H1 (cell line): ENCODE data around the gene RBM17. TPM values are rescaled to one million over a fixed set of nuclear protein-coding genes. Genes with fewer than 3 reads are reported as not detected.

Experiments
- CTCF ChIA-PET: fragments of 300-600 bp; sonication (Branson Sonifier 250); formaldehyde crosslinking; loops from one replicate; lab custom pipeline; 2021; ENCODE audit not compliant: partially characterized antibody; lab: Charles Lee
- POLR2A ChIA-PET: fragments of 300-600 bp; sonication (Branson Sonifier 250); formaldehyde crosslinking; loops from one replicate; lab custom pipeline; 2021; ENCODE audit warnings: inconsistent platforms; ENCODE audit not compliant: partially characterized antibody; lab: Charles Lee
- DNase-seq, 2 experiments: peaks; one replicate each; pipeline versions ENCODE4 v3.0.0 to v3.0.0-alpha.2; 2010 to 2022; ENCODE audit warnings: low spot score in 2 of 2, low read depth in 1 of 2, mixed read lengths in 1 of 2
- FAIRE-seq: peaks from 2 replicates; lab custom pipeline; 2011; peaks lifted over from hg19 to GRCh38; lab: Jason Lieb, UNC
- H2AFZ ChIP-seq: 2 replicates; pipeline ENCODE4 v1.8.1; 2012; ENCODE audit warnings: low read length, inconsistent platforms
- H2AK5ac ChIP-seq: 2 replicates; pipeline ENCODE4 v1.6.1; 2013; ENCODE audit warnings: low read depth, low read length
- H2BK120ac ChIP-seq: replicated peaks from 2 replicates; pipeline ENCODE3; 2013; ENCODE audit warnings: low read depth, low read length, inconsistent platforms
- H2BK12ac ChIP-seq: 2 replicates; pipeline ENCODE4 v1.6.1; 2013; ENCODE audit warnings: low read depth, low read length
- H2BK15ac ChIP-seq: 2 replicates; pipeline ENCODE4 v1.6.1; 2013; ENCODE audit warnings: low read length
- H2BK20ac ChIP-seq: 2 replicates; pipeline ENCODE4 v1.6.1; 2013; ENCODE audit warnings: low read length
- H2BK5ac ChIP-seq: 2 replicates; pipeline ENCODE4 v1.6.1; 2013; ENCODE audit warnings: low read depth, low read length
- H3K14ac ChIP-seq: 2 replicates; pipeline ENCODE4 v1.6.1; 2013; ENCODE audit warnings: inconsistent platforms; ENCODE audit not compliant: insufficient read length
- H3K18ac ChIP-seq: 2 replicates; pipeline ENCODE4 v1.6.1; 2013; ENCODE audit warnings: low read length; ENCODE audit errors: extremely low read depth
- H3K23ac ChIP-seq: 2 replicates; pipeline ENCODE4 v1.6.1; 2013; ENCODE audit warnings: inconsistent platforms; ENCODE audit not compliant: insufficient read length
- H3K23me2 ChIP-seq: 2 replicates; pipeline ENCODE4 v1.6.1; 2013; ENCODE audit warnings: low read depth, low read length
- H3K27ac ChIP-seq: 2 replicates; pipeline ENCODE4 v1.6.1; 2011; ENCODE audit warnings: low read depth, low read length, inconsistent platforms
- H3K27me3 ChIP-seq, 4 experiments: replicated peaks in 1 of 4; 1 replicate in 1 of 4; 2 replicates in 3 of 4; pipeline versions ENCODE4 v1.6.1 to v1.8.1; 2011 to 2013; ENCODE audit warnings: low read length in 3 of 4, mild to moderate bottlenecking in 3 of 4, inconsistent platforms in 2 of 4, mixed read lengths in 2 of 4, moderate library complexity in 1 of 4; ENCODE audit not compliant: control insufficient read depth in 3 of 4, insufficient read depth in 3 of 4; ENCODE audit errors: extremely low read depth in 1 of 4
- H3K36me3 ChIP-seq, 4 experiments: 2 replicates each; pipeline versions ENCODE4 v1.6.1 to v1.8.1; 2011 to 2013; ENCODE audit warnings: mild to moderate bottlenecking in 4 of 4, low read length in 3 of 4, moderate library complexity in 2 of 4, control low read depth in 1 of 4, inconsistent platforms in 1 of 4; ENCODE audit not compliant: insufficient read depth in 4 of 4, control insufficient read depth in 2 of 4
- H3K4ac ChIP-seq: replicated peaks from 2 replicates; pipeline ENCODE3; 2013; ENCODE audit warnings: low read length, low read depth, mixed read lengths, inconsistent platforms; ENCODE audit not compliant: insufficient read length
- H3K4me1 ChIP-seq, 4 experiments: replicated peaks in 1 of 4; 1 replicate in 1 of 4; 2 replicates in 3 of 4; pipeline versions ENCODE4 v1.6.1 to v1.8.1; 2011 to 2013; ENCODE audit warnings: low read length in 3 of 4, inconsistent platforms in 2 of 4, mixed read lengths in 1 of 4; ENCODE audit not compliant: insufficient read depth in 4 of 4, control insufficient read depth in 3 of 4
- H3K4me2 ChIP-seq, 2 experiments: 2 replicates each; pipeline versions ENCODE4 v1.6.1 to v1.8.1; 2011 to 2013; ENCODE audit warnings: low read depth in 2 of 2, low read length in 2 of 2, control low read depth in 1 of 2, inconsistent platforms in 1 of 2, mild to moderate bottlenecking in 1 of 2; ENCODE audit not compliant: insufficient read depth in 1 of 2
- H3K4me3 ChIP-seq, 4 experiments: fragments of 200-600, 300-600 bp in 1 of 4; sonication (generic), shearing (Covaris generic), sonication (Bioruptor Twin) in 1 of 4; 2 replicates each; pipeline versions ENCODE4 v1.5.1 to v1.8.1; 2011 to 2016; ENCODE audit warnings: low read length in 4 of 4, low read depth in 3 of 4, control low read depth in 2 of 4, inconsistent platforms in 2 of 4, mild to moderate bottlenecking in 2 of 4, mixed read lengths in 1 of 4, moderate library complexity in 1 of 4; ENCODE audit not compliant: insufficient read depth in 2 of 4; ENCODE audit errors: extremely low read depth in 1 of 4
- H3K56ac ChIP-seq: replicated peaks from 2 replicates; pipeline ENCODE3; 2013; ENCODE audit warnings: low read depth, mild to moderate bottlenecking, mixed read lengths, low read length, inconsistent platforms; ENCODE audit not compliant: insufficient read length
- H3K79me1 ChIP-seq: 2 replicates; pipeline ENCODE4 v1.6.1; 2013; ENCODE audit warnings: low read depth, low read length, control low read depth
- H3K79me2 ChIP-seq, 2 experiments: 2 replicates each; pipeline versions ENCODE4 v1.6.1 to v1.8.1; 2012 to 2013; ENCODE audit warnings: low read length in 2 of 2, mild to moderate bottlenecking in 2 of 2, inconsistent platforms in 1 of 2; ENCODE audit not compliant: insufficient read depth in 2 of 2, control insufficient read depth in 1 of 2
- H3K9ac ChIP-seq, 4 experiments: replicated peaks in 1 of 4; 1 replicate in 1 of 4; 2 replicates in 3 of 4; pipeline versions ENCODE4 v1.6.1 to v1.8.1; 2011 to 2013; ENCODE audit warnings: low read depth in 3 of 4, low read length in 3 of 4, control low read depth in 2 of 4, mild to moderate bottlenecking in 2 of 4, moderate library complexity in 2 of 4, inconsistent platforms in 1 of 4; ENCODE audit errors: extremely low read depth in 1 of 4
- H3K9me3 ChIP-seq, 2 experiments: 2 replicates each; pipeline versions ENCODE4 v1.6.1 to v1.8.1; 2012 to 2013; ENCODE audit warnings: mild to moderate bottlenecking in 2 of 2, moderate library complexity in 2 of 2, control low read depth in 1 of 2, inconsistent platforms in 1 of 2, low read depth in 1 of 2, low read length in 1 of 2, mixed read lengths in 1 of 2; ENCODE audit not compliant: insufficient read depth in 2 of 2
- H4K20me1 ChIP-seq, 2 experiments: replicated peaks in 1 of 2; 2 replicates each; pipeline versions ENCODE3 to v1.8.1; 2011 to 2013; ENCODE audit warnings: inconsistent platforms in 2 of 2, low read length in 2 of 2, mild to moderate bottlenecking in 1 of 2; ENCODE audit not compliant: insufficient read depth in 2 of 2, control insufficient read depth in 1 of 2
- H4K5ac ChIP-seq: 2 replicates; pipeline ENCODE4 v1.6.1; 2013; ENCODE audit warnings: low read length, low read depth, mixed read lengths, inconsistent platforms; ENCODE audit not compliant: insufficient read length
- H4K8ac ChIP-seq: 2 replicates; pipeline ENCODE4 v1.8.0; 2013; ENCODE audit warnings: mild to moderate bottlenecking, moderate library complexity, low read length, inconsistent platforms; ENCODE audit not compliant: insufficient read depth; ENCODE audit errors: extremely low read depth
- H4K91ac ChIP-seq: replicated peaks from 2 replicates; pipeline ENCODE3; 2013; ENCODE audit warnings: low read length, mixed read lengths, inconsistent platforms; ENCODE audit not compliant: insufficient read length
- ASH2L ChIP-seq: fragments of 200-600, 300-600 bp; sonication (generic); IDR thresholded peaks from one replicate; pipeline ENCODE4 v1.7.1; 2017; ENCODE audit warnings: low read length
- CHD2 ChIP-seq: IDR thresholded peaks from 2 replicates; pipeline ENCODE4 v1.6.1; 2012; ENCODE audit warnings: low read length, improper control_type of control experiment
- EP300 ChIP-seq, 2 experiments: IDR thresholded peaks; 1 replicate in 1 of 2; 2 replicates in 1 of 2; pipeline ENCODE4 v1.6.1; 2011 to 2012; ENCODE audit warnings: low read depth in 2 of 2, low read length in 2 of 2, mild to moderate bottlenecking in 2 of 2, borderline replicate concordance in 1 of 2, inconsistent platforms in 1 of 2, moderate library complexity in 1 of 2
- KDM5A ChIP-seq: fragments of 200-600 bp; IDR thresholded peaks from 2 replicates; pipeline ENCODE4 v1.7.1; 2012; ENCODE audit warnings: mild to moderate bottlenecking, low read length, inconsistent platforms, mixed read lengths
- SIN3A ChIP-seq, 2 experiments: IDR thresholded peaks in 1 of 2; conservative IDR thresholded peaks in 1 of 2; 2 replicates each; pipeline ENCODE4 v1.6.1; 2011 to 2012; ENCODE audit warnings: low read length in 2 of 2, improper control_type of control experiment in 1 of 2, low read depth in 1 of 2, mild to moderate bottlenecking in 1 of 2
- SP2 ChIP-seq: IDR thresholded peaks from 2 replicates; pipeline ENCODE4 v1.6.1; 2012; ENCODE audit warnings: mild to moderate bottlenecking, low read length, inconsistent platforms
- TAF1 ChIP-seq: IDR thresholded peaks from 2 replicates; pipeline ENCODE4 v1.6.1; 2011; ENCODE audit warnings: mild to moderate bottlenecking, low read depth, low read length
- TBP ChIP-seq: IDR thresholded peaks from 2 replicates; pipeline ENCODE4 v1.6.1; 2011; ENCODE audit warnings: low read depth, low read length, improper control_type of control experiment
- USF2 ChIP-seq: IDR thresholded peaks from 2 replicates; pipeline ENCODE4 v1.6.1; 2011; ENCODE audit warnings: low read length, improper control_type of control experiment
- WGBS, 2 experiments: shearing (Covaris generic) in 1 of 2; methylation state at CpG; one replicate each; pipeline versions ENCODE4 v1.1.6 to v1.1.7; 2013 to 2015; ENCODE audit warnings: low lambda C conversion rate in 2 of 2, mixed read lengths in 2 of 2, inconsistent platforms in 1 of 2, low coverage in 1 of 2, missing lambda C conversion rate in 1 of 2; ENCODE audit not compliant: insufficient replicate concordance in 2 of 2, insufficient coverage in 1 of 2, insufficient read length in 1 of 2; ENCODE audit errors: extremely low coverage in 1 of 2, missing lambda C conversion rate in 1 of 2; 5-methylcytosine and 5-hydroxymethylcytosine counted together
- polyA plus RNA-seq, 7 experiments: library from polyadenylated mRNA; depleted of rRNA in 3 of 7; stranded (reverse) in 5 of 7; unstranded in 2 of 7; fragments of >200 nt in 5 of 7; fragments of 200-250 nt in 2 of 7; gene quantifications; 1 replicate in 5 of 7; 2 replicates in 1 of 7; 4 replicates in 1 of 7; pipeline versions ENCODE4 v1.2.1 to v1.2.3, GENCODE V29; 2011 to 2013; ENCODE audit warnings: missing spikeins in 2 of 7, mixed read lengths in 2 of 7
- total RNA-seq: library from RNA; stranded (reverse); fragmentation: NEBNext Ultra II Directional; extraction: Animal tissue kit (Norgen Biotek cat#: 25700); gene quantifications from 2 replicates; pipeline ENCODE4 v1.2.1, GENCODE V29; 2021

RBM17 gene
- total and polyA plus RNA-seq, 2 of the 8 experiments (the other 6 are each of a cell fraction or from before 2014, with no cell fraction given) = 15.7 to 128 TPM

GRCh38 chr10:6115411-6115810 lies 26.6 kb downstream of the RBM17 start:
- peaks cover 3% of the 10 kb centered on the region; the same call in 1 of the 2 replicates for H3K79me1 ChIP-seq
- CTCF ChIA-PET = interaction anchor here (1.0 to 1.3 kb wide), 2 partner anchors 35 to 286 kb away, joined by 4 read pairs; no protein-coding TSS in a partner anchor

More at GRCh38 chr10:6115411-6115810, 26.6 kb downstream of the RBM17 start:
- H3K4ac ChIP-seq = no peak overlapping the region
- H3K56ac ChIP-seq = no peak overlapping the region
- no peak overlapping the region for H3K23ac ChIP-seq
- no peak overlapping the region for H3K14ac ChIP-seq
- FAIRE-seq = no peak
- no peak overlapping the region for H2BK5ac ChIP-seq
- H2BK20ac ChIP-seq = no peak overlapping the region
- H4K91ac ChIP-seq = no peak overlapping the region
- no peak overlapping the region for H2BK15ac ChIP-seq
- H3K27me3 ChIP-seq = no peaks in the 10 kb centered on the region
- H3K4me2 ChIP-seq = no peak overlapping the region
- H3K4me3 ChIP-seq = no peak overlapping the region
- no peak for TF ChIP-seq TBP
- no peak for TF ChIP-seq KDM5A
- no peak for TF ChIP-seq ASH2L
- TF ChIP-seq USF2 = no peak
- no peak for TF ChIP-seq CHD2
- TF ChIP-seq SIN3A (conservative IDR thresholded peaks at IDR 0.05 in 1 of 2, IDR thresholded peaks at IDR 0.05 in 1 of 2; ENCODE audit: low read depth in 1 of 2, low read length in 2 of 2) = no peak
- TF ChIP-seq EP300 (IDR thresholded peaks at IDR 0.05; ENCODE audit: borderline replicate concordance in 1 of 2, low read depth in 2 of 2, low read length in 2 of 2) = no peak
- TF ChIP-seq TAF1 = no peak
- no peak for TF ChIP-seq SP2
- TF ChIP-seq, all 59 proteins: peak for 0
- Histone ChIP-seq H2AFZ (no peak overlapping the region), H2BK12ac (no peak overlapping the region), H4K20me1 (peaks cover 2 to 5% of the 10 kb centered on the region in 2 experiments), H3K4me1 (no peaks in the 10 kb centered on the region), H4K8ac (no peak overlapping the region; the same call in 1 of the 2 replicates), H3K18ac (no peak overlapping the region), H2BK120ac (no peak overlapping the region), H3K9ac (no peak overlapping the region), H3K36me3 (peaks cover 21 to 66% (median 45%) of the 10 kb centered on the region in 4 experiments), H3K9me3 (no peaks in the 10 kb centered on the region), H3K27ac (no peak overlapping the region), H3K23me2 (no peaks in the 10 kb centered on the region), H2AK5ac (no peak overlapping the region), H3K79me2 (peaks cover 0 to 5% of the 10 kb centered on the region in 2 experiments; a peak in 1 of 4 replicates), H4K5ac (no peak overlapping the region)
- 93% methylated on average over 4 of the region's 4 CpGs; no CpG with 5 or more reads in 1 of the 2 experiments for WGBS, 2 experiments
- no peak for DNase-seq
- POLR2A ChIA-PET = no interaction called here
